Islet precursor cell (in vitro differentiated cells): ENCODE results near the gene CXCR6.

Experiments
- DNase-seq: peaks from one replicate; pipeline ENCODE4 v3.0.0-alpha.2; 2018

The CXCR6 gene

GRCh38 chr3:45943207-45943846 lies at the start of gene CXCR6:
CXCR6 (plus strand) TSS chr3:45943464; CDS start chr3:45946482, 3,018 bp downstream.
- DNase-seq: no peak

- no peak for DNase-seq
These were observed 49.2 kb upstream of the CXCR6 start for GRCh38 chr3:45894015-45894414.

- no peak for DNase-seq
These were observed 47.4 kb upstream of the CXCR6 start for GRCh38 chr3:45895686-45896468.

- no peak for DNase-seq
These were observed 46.3 kb upstream of the CXCR6 start for GRCh38 chr3:45896956-45897355.

- DNase-seq: no peak
These were observed 38.3 kb upstream of the CXCR6 start for GRCh38 chr3:45904931-45905330.

- DNase-seq: peak; percentile 16
These were observed 37.5 kb upstream of the CXCR6 start for GRCh38 chr3:45905755-45906154.

GRCh38 chr3:45906681-45907407 lies 36.4 kb upstream of the CXCR6 start:
- DNase-seq: peak; percentile 68

- no peak for DNase-seq
These were observed 35.2 kb upstream of the CXCR6 start for GRCh38 chr3:45907769-45908705.

GRCh38 chr3:45908761-45909160 lies 34.5 kb upstream of the CXCR6 start:
- no peak for DNase-seq

GRCh38 chr3:45909542-45909941 lies 33.7 kb upstream of the CXCR6 start:
- DNase-seq: no peak

- DNase-seq: no peak
These were observed 32.4 kb upstream of the CXCR6 start for GRCh38 chr3:45910892-45911291.

GRCh38 chr3:45911511-45912226 lies 31.6 kb upstream of the CXCR6 start:
- DNase-seq: no peak

- no peak for DNase-seq
These were observed 30.8 kb upstream of the CXCR6 start for GRCh38 chr3:45912435-45912834.

GRCh38 chr3:45914362-45915058 lies 28.8 kb upstream of the CXCR6 start:
- DNase-seq: no peak

- no peak for DNase-seq
These were observed 28.2 kb upstream of the CXCR6 start for GRCh38 chr3:45915059-45915439.

GRCh38 chr3:45915518-45916231 lies 27.6 kb upstream of the CXCR6 start:
- DNase-seq: peak; percentile 58

GRCh38 chr3:45917146-45917898 lies 25.9 kb upstream of the CXCR6 start:
- no peak for DNase-seq

- DNase-seq: no peak
These were observed 21.9 kb upstream of the CXCR6 start for GRCh38 chr3:45921158-45922038.

GRCh38 chr3:45922039-45922326 lies 21.3 kb upstream of the CXCR6 start:
- DNase-seq: no peak
